HepG2 (cell line): ENCODE data around the gene KCNS1. TPM values are rescaled to one million over a fixed set of nuclear protein-coding genes. Genes with fewer than 3 reads are reported as not detected.

ENCODE experiments used
- ATAC-seq: fragments of 200-7000 bp; cut with Tn5 transposase; 3 replicates; pipeline ENCODE4 v1.9.1; 2020; ENCODE audit warnings: mild to moderate bottlenecking, moderate library complexity
- BruUV-seq: library from RNA; stranded (reverse); fragments of 400-500 nt; replicated peaks from 2 replicates; lab custom pipeline; 2021; lab: Mats Ljungman, UMichigan
- CTCF ChIA-PET: fragments of 300-600 bp; formaldehyde crosslinking; extraction: SDS; loops from one replicate; lab custom pipeline; 2021; ENCODE audit warnings: low total read pairs, inconsistent platforms, low intra/inter-chr PET ratio; lab: Yijun Ruan, JAX
- POLR2A ChIA-PET: fragments of 350-600 bp; sonication (Branson Sonifier 250); formaldehyde crosslinking; loops from one replicate; lab custom pipeline; 2020; ENCODE audit warnings: antibody characterized with exemption, inconsistent platforms; lab: Yijun Ruan, JAX
- DNase-seq: peaks from one replicate; pipeline ENCODE4 v3.0.0-alpha.2; 2015; ENCODE audit warnings: low spot score
- FAIRE-seq: peaks from 3 replicates; lab custom pipeline; 2011; peaks lifted over from hg19 to GRCh38; lab: Jason Lieb, UNC
- H2AFZ ChIP-seq: one replicate; pipeline ENCODE4 v1.6.1; 2011; ENCODE audit warnings: low read length, inconsistent platforms
- H3K27ac ChIP-seq: fragments of 300-600 bp; 3 replicates; pipeline ENCODE4 v1.8.0; 2011; ENCODE audit warnings: mixed run types, mild to moderate bottlenecking, mixed read lengths, low read length, inconsistent platforms; ENCODE audit not compliant: insufficient read depth; ENCODE audit errors: extremely low read length
- H3K27me3 ChIP-seq, 2 experiments: fragments of 200-600 bp in 1 of 2; 2 replicates in 1 of 2; 3 replicates in 1 of 2; pipeline versions ENCODE4 v1.6.0 to v1.8.0; 2011; ENCODE audit warnings: low read length in 2 of 2, mild to moderate bottlenecking in 2 of 2, moderate library complexity in 2 of 2, inconsistent platforms in 1 of 2; ENCODE audit not compliant: insufficient read depth in 2 of 2, control insufficient read depth in 1 of 2
- H3K36me3 ChIP-seq, 2 experiments: fragments of 200-600 bp in 1 of 2; replicated peaks in 1 of 2; 2 replicates in 1 of 2; 3 replicates in 1 of 2; pipeline versions ENCODE4 v1.5.1 to v1.8.0; 2011; ENCODE audit warnings: low read length in 2 of 2, inconsistent platforms in 1 of 2; ENCODE audit not compliant: insufficient read depth in 2 of 2, control insufficient read depth in 1 of 2
- H3K4me1 ChIP-seq: 2 replicates; pipeline ENCODE4 v1.5.1; 2012; ENCODE audit warnings: low read length, inconsistent platforms; ENCODE audit not compliant: insufficient read depth
- H3K4me2 ChIP-seq: 2 replicates; pipeline ENCODE4 v1.6.0; 2011; ENCODE audit warnings: low read depth, low read length, inconsistent platforms
- H3K4me3 ChIP-seq, 3 experiments: fragments of 200-600 bp in 1 of 3; sonication (generic), shearing (Covaris generic) in 1 of 3; replicated peaks in 1 of 3; 2 replicates each; pipeline ENCODE4 v1.5.1; 2011 to 2016; ENCODE audit warnings: low read length in 3 of 3, inconsistent platforms in 2 of 3, low read depth in 2 of 3, mild to moderate bottlenecking in 2 of 3, control low read depth in 1 of 3, mixed read lengths in 1 of 3; ENCODE audit not compliant: insufficient read depth in 1 of 3
- H3K79me2 ChIP-seq: one replicate; pipeline ENCODE4 v1.6.1; 2011; ENCODE audit warnings: low read length, inconsistent platforms; ENCODE audit not compliant: insufficient read depth
- H3K9ac ChIP-seq: 2 replicates; pipeline ENCODE4 v1.6.0; 2011; ENCODE audit warnings: mild to moderate bottlenecking, low read depth, low read length, inconsistent platforms; ENCODE audit not compliant: insufficient read depth
- H3K9me3 ChIP-seq: 2 replicates; pipeline ENCODE4 v1.5.1; 2012; ENCODE audit warnings: mild to moderate bottlenecking, low read length
- H4K20me1 ChIP-seq: 2 replicates; pipeline ENCODE4 v1.6.0; 2011; ENCODE audit warnings: inconsistent platforms, mild to moderate bottlenecking, low read length, moderate library complexity; ENCODE audit not compliant: insufficient read depth
- ATF1 ChIP-seq: IDR thresholded peaks from 2 replicates; pipeline ENCODE4 v1.6.1; 2016; ENCODE audit warnings: mild to moderate bottlenecking, control low read depth
- ATF2 ChIP-seq: sonication (generic); formaldehyde crosslinking; IDR thresholded peaks from 2 replicates; pipeline ENCODE4 v1.4.0; 2020; ENCODE audit warnings: missing genetic modification reagents
- ATF7 ChIP-seq, 2 experiments: fragments of 450-650 bp in 1 of 2; sonication (generic) in 1 of 2; formaldehyde crosslinking in 1 of 2; IDR thresholded peaks; 2 replicates each; pipeline versions ENCODE4 v1.4.0 to v1.6.1; 2016 to 2020; ENCODE audit warnings: antibody characterized with exemption in 1 of 2, mild to moderate bottlenecking in 1 of 2, missing genetic modification reagents in 1 of 2
- CEBPB ChIP-seq: IDR thresholded peaks from 2 replicates; pipeline ENCODE4 v1.6.1; 2011; ENCODE audit warnings: low read depth, low read length, improper control_type of control experiment, borderline replicate concordance
- CEBPG ChIP-seq: IDR thresholded peaks from 2 replicates; pipeline ENCODE4 v1.6.1; 2016
- EEA1 ChIP-seq: sonication (generic); formaldehyde crosslinking; IDR thresholded peaks from 2 replicates; pipeline ENCODE4 v1.5.1; 2020; ENCODE audit warnings: mild to moderate bottlenecking, missing genetic modification reagents, borderline replicate concordance
- JUNB ChIP-seq: sonication (generic); formaldehyde crosslinking; IDR thresholded peaks from 2 replicates; pipeline ENCODE4 v1.8.0; 2022; ENCODE audit warnings: missing genetic modification reagents, mild to moderate bottlenecking, borderline replicate concordance
- MED1 ChIP-seq: sonication (generic); formaldehyde crosslinking; IDR thresholded peaks from 2 replicates; pipeline ENCODE4 v1.4.0; 2020; ENCODE audit warnings: missing genetic modification reagents
- NFIB ChIP-seq: sonication (generic); formaldehyde crosslinking; IDR thresholded peaks from 2 replicates; pipeline ENCODE4 v1.9.0; 2021; ENCODE audit warnings: missing genetic modification reagents, mild to moderate bottlenecking, borderline replicate concordance
- PATZ1 ChIP-seq: sonication (generic); formaldehyde crosslinking; IDR thresholded peaks from 2 replicates; pipeline ENCODE4 v1.4.0; 2020; ENCODE audit warnings: missing genetic modification reagents
- RXRA ChIP-seq: sonication (generic); formaldehyde crosslinking; IDR thresholded peaks from 2 replicates; pipeline ENCODE4 v1.5.1; 2020; ENCODE audit warnings: missing genetic modification reagents
- ZC3H4 ChIP-seq: sonication (generic); formaldehyde crosslinking; IDR thresholded peaks from 2 replicates; pipeline ENCODE4 v1.4.0; 2020; ENCODE audit warnings: missing genetic modification reagents, borderline replicate concordance
- ZNF430 ChIP-seq: sonication (generic); formaldehyde crosslinking; IDR thresholded peaks from 2 replicates; pipeline ENCODE4 v1.9.0; 2021; ENCODE audit warnings: mild to moderate bottlenecking, missing genetic modification reagents
- ZNF512B ChIP-seq: sonication (generic); formaldehyde crosslinking; IDR thresholded peaks from 2 replicates; pipeline ENCODE4 v1.5.1; 2020; ENCODE audit warnings: missing genetic modification reagents, mild to moderate bottlenecking, borderline replicate concordance
- ZNF567 ChIP-seq: sonication (generic); formaldehyde crosslinking; IDR thresholded peaks from 2 replicates; pipeline ENCODE4 v1.8.1; 2023; ENCODE audit warnings: mild to moderate bottlenecking, missing genetic modification reagents, borderline replicate concordance
- WGBS: methylation state at CpG from one replicate; pipeline ENCODE4 v1.1.6; 2017; ENCODE audit warnings: low lambda C conversion rate; 5-methylcytosine and 5-hydroxymethylcytosine counted together
- in situ Hi-C: cut with HindIII; loops from 2 replicates; pipeline ENCODE4 v1.10.0; 2017; ENCODE audit warnings: low pct_unique_long_range_greater_than_20kb; ENCODE audit not compliant: extremely low pct_ligation_motif_present
- intact Hi-C: fragments of 100-400 bp; cut with micrococcal nuclease; formaldehyde crosslinking; loops from one replicate; pipeline ENCODE4 v1.10.0; 2022; ENCODE audit not compliant: unreplicated experiment
- polyA plus RNA-seq, 8 experiments: library from polyadenylated mRNA; depleted of rRNA in 3 of 8; stranded (reverse) in 7 of 8; unstranded in 1 of 8; fragments of >200 nt; fragmentation: Illumina TruSeq in 4 of 8; extraction: Trizol in 4 of 8; gene quantifications; 2 replicates each; pipeline versions ENCODE4 v1.2.1 to v1.2.3, GENCODE V29; 2011 to 2016; ENCODE audit warnings: low read depth in 4 of 8, missing spikeins in 1 of 8, mixed read lengths in 1 of 8; ENCODE audit not compliant: insufficient read depth in 1 of 8
- total RNA-seq, 5 experiments: library from RNA; depleted of rRNA; stranded (reverse); fragments of >200 nt; fragmentation: Illumina TruSeq; extraction: Trizol; gene quantifications; 2 replicates each; pipeline ENCODE4 v1.2.3, GENCODE V29; 2016; ENCODE audit warnings: low read depth in 1 of 5

The KCNS1 gene
- total and polyA plus RNA-seq, 2 of the 13 experiments (the other 11 are each of a cell fraction or from before 2014, with no cell fraction given) = 0.03 TPM; not detected in 1

DNA sequence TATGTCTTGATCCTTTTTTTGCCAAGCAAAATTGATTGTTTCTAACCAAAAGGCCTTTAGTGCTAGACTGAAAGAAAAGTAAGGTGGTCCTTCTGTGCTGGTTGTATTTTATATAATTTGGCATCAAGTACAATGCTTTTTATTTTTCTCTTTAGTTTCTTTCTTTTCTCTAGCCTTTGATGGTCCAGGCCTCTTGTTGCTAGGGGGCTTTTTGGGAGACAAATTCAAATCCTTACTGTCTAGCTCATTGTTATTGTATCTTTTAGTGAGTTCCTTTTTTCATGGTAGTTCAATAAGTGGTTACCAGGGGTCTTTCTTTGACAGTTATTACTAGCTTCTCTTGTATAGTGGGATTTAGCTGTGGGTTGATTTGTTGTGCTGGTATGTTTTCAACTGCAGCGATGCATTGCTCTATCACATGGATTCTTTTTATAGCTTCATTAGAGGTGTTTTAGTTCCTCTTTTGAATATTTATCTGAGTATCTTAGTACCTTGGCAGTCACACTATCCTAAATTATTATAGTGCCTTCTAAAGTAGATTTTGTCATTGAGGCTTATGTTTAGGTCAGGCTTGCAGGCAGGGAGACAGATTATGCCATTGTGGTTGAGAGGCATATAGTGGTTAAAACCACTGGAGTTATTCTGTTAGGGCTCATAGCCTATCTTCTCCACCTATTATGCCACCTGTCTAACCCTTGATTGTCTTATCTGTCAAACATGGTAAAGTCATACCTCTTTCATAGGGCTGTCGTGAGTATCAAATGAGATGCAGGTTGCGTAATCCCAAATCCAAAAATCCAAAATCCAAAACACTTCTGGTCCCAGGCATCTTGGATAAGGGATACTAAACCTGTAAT, 49.5 kb downstream of the KCNS1 start:
- no peak overlapping the region for H3K9ac ChIP-seq
- 92% methylated on average over 3 of the region's 3 CpGs for WGBS
- FAIRE-seq = no peak
- no peaks in the 10 kb centered on the region for H4K20me1 ChIP-seq
- BruUV-seq = no TSS peak
- in situ Hi-C loops = no loop called here
- H3K27me3 ChIP-seq = no peaks in the 10 kb centered on the region
- no peak overlapping the region for H2AFZ ChIP-seq
- ChIA-PET POLR2A (no interaction called here), CTCF (no interaction called here)
- no peak overlapping the region for H3K4me2 ChIP-seq
- H3K27ac ChIP-seq = no peak overlapping the region
- no peak for DNase-seq
- no peak overlapping the region for H3K4me3 ChIP-seq
- no peaks in the 10 kb centered on the region for H3K4me1 ChIP-seq
- intact Hi-C loops = no loop called here
- no peaks in the 10 kb centered on the region for H3K9me3 ChIP-seq
- ATAC-seq = no peak
- H3K36me3 ChIP-seq = peaks cover 9 to 19% of the 10 kb centered on the region in 2 experiments; a peak in 4 of 5 replicates
- H3K79me2 ChIP-seq = no peaks in the 10 kb centered on the region
- TF ChIP-seq ATF7 (IDR thresholded peaks at IDR 0.05) (no peak), ATF7 (CRISPR knock-in tag; IDR thresholded peaks at IDR 0.05) (no peak), MED1 (CRISPR knock-in tag) (no peak), ZC3H4 (CRISPR knock-in tag) (no peak), PATZ1 (CRISPR knock-in tag) (no peak), ZNF430 (CRISPR knock-in tag) (no peak), JUNB (CRISPR knock-in tag) (no peak), RXRA (CRISPR knock-in tag) (no peak), ZNF512B (CRISPR knock-in tag) (no peak), ATF2 (no peak), NFIB (CRISPR knock-in tag) (no peak), ZNF567 (CRISPR knock-in tag) (no peak), ATF1 (CRISPR knock-in tag) (no peak), EEA1 (no peak), CEBPG (CRISPR knock-in tag) (peak; percentile 30; the same call in 1 of the 2 replicates), CEBPB (peak; percentile 93)
